ENCODE results near the gene AMIGO2.

AMIGO2 gene

DNA sequence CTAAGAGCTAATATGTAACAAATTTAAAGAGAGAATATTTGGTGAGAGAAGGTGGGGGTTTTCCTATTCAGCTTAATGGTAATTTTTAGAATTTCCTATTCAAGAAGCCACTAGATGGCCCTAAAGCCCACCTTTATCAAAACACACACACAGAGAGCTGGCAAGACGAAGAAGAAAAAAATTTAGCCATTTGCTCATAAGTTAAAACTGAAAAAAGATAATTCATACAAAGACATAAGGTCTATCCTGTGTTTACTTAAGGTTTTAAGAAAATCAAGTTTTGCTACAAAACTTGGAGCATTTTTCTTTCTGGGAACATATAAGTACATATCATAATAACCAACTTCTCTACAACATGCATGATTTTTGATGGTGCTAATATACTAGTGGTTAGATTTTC, 47.1 kb downstream of the AMIGO2 start:
- peak; percentile 74 for DNase-seq

DNA sequence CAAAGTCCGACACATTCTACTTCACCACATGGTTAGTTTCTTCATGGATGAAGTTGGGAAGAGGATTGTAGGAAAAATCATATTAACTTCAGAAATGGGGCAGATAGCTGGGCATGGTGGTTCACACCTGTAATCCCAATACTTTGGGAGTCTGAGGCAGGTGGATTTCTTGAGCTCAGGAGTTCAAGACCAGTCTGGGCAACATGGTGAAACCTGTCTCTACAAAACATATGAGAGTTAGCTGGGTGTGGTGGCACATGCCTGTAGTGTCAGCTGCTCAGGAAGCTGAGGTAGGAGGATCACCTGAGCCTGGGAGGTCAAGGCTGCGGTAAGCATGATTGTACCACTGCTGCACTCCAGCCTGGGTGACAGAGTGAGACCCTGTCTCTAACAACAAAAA, 49.9 kb downstream of the AMIGO2 start:
- DNase-seq = no peak

- DNase-seq = no peak
Observed at GRCh38 chr12:47028981-47029708, 50.6 kb downstream of the AMIGO2 start.

DNA sequence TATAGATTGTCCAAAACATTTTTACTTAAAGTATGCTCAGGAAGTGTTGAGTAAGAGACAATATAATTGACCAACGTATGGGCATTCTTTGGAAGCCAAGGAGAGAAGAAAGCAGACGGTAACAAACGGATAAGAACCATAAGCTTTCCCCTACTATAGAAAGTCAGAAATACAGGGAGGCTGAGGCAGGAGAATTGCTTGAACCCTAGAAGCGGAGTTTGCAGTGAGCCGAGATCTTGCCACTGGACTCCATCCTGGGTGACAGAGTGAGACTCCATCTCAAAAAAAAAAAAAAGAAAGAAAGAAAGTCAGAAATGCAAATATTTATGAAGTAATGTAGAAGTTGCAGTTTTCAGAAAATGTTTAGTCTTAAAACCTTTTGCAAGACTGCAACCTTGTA, 51.6 kb downstream of the AMIGO2 start:
- DNase-seq = no peak

All from NCI-H774 (cell line).